Vagina (tissue), 2 donors: ENCODE results near the gene BBS2. TPM values are rescaled to one million over a fixed set of nuclear protein-coding genes. Genes with fewer than 3 reads are reported as not detected.

Source experiments
- DNase-seq, 2 donors: peaks; one replicate each; pipeline ENCODE4 v3.0.0-alpha.2; 2017; ENCODE audit errors: extremely low spot score in 2 of 2
- H3K27ac ChIP-seq: fragments of 200-600 bp; sonication (generic); one replicate; pipeline ENCODE4 v1.5.1; 2019
- H3K27me3 ChIP-seq: fragments of 200-600 bp; sonication (generic); one replicate; pipeline ENCODE4 v1.5.1; 2019
- H3K36me3 ChIP-seq, 2 donors: fragments of 200-600 bp; sonication (generic); one replicate each; pipeline ENCODE4 v1.5.1; 2017 to 2019
- H3K4me1 ChIP-seq: fragments of 200-600 bp; sonication (generic); one replicate; pipeline ENCODE4 v1.5.1; 2019
- H3K4me3 ChIP-seq, 2 donors: fragments of 200-600 bp; sonication (generic); 1 replicate in 1 of 2; 2 replicates in 1 of 2; pipeline ENCODE4 v1.5.1; 2016 to 2019
- H3K9me3 ChIP-seq: fragments of 200-600 bp; sonication (generic); one replicate; pipeline ENCODE4 v1.5.1; 2019
- CTCF ChIP-seq, 3 experiments: fragments of 450-650 bp in 2 of 3; fragments of 200-600 bp in 1 of 3; sonication (generic) in 1 of 3; IDR thresholded peaks; one replicate each; pipeline ENCODE4 v1.5.1; 2017 to 2019; ENCODE audit warnings: antibody characterized with exemption in 3 of 3, mild to moderate bottlenecking in 2 of 3, moderate library complexity in 2 of 3
- POLR2A ChIP-seq, 2 donors: fragments of 450-650 bp; IDR thresholded peaks; one replicate each; pipeline ENCODE4 v1.6.1; 2017; ENCODE audit warnings: antibody characterized with exemption in 2 of 2, mild to moderate bottlenecking in 2 of 2, moderate library complexity in 2 of 2
- POLR2AphosphoS5 ChIP-seq, 2 donors: sonication (generic); formaldehyde crosslinking; IDR thresholded peaks; one replicate each; pipeline ENCODE4 v1.9.0; 2017; ENCODE audit warnings: antibody characterized with exemption in 2 of 2, mild to moderate bottlenecking in 2 of 2, low read depth in 1 of 2; ENCODE audit not compliant: insufficient read depth in 1 of 2
- intact Hi-C: fragments of 100-400 bp; cut with DNase I; formaldehyde crosslinking; loops from one replicate; pipeline ENCODE4 v1.15.1; 2023
- total RNA-seq: library from RNA; depleted of rRNA; stranded (reverse); fragments of >200 nt; gene quantifications from one replicate; pipeline ENCODE4 v1.2.3, GENCODE V29; 2016

BBS2 gene
- total RNA-seq, 1 donor from 2014 or later: 89.9 TPM

- no peaks in the 10 kb centered on the region for H3K27me3 ChIP-seq
- H3K27ac ChIP-seq: no peak overlapping the region
- no peaks in the 10 kb centered on the region for H3K9me3 ChIP-seq
- H3K4me1 ChIP-seq: no peaks in the 10 kb centered on the region
- intact Hi-C loops: no loop called here
- H3K4me3 ChIP-seq: no peak overlapping the region
- no peak for DNase-seq
- no peaks in the 10 kb centered on the region for H3K36me3 ChIP-seq
- TF ChIP-seq POLR2AphosphoS5 (IDR thresholded peaks at IDR 0.05; ENCODE audit: insufficient read depth in 1 of 2, low read depth in 1 of 2) (no peak), CTCF (IDR thresholded peaks at IDR 0.05) (no peak), POLR2A (IDR thresholded peaks at IDR 0.05) (no peak)
Measured at GRCh38 chr16:56534847-56535383, 15.1 kb upstream of the BBS2 start.

GRCh38 chr16:56532714-56533113, 12.9 kb upstream of the BBS2 start:
- H3K9me3 ChIP-seq: no peaks in the 10 kb centered on the region
- H3K4me1 ChIP-seq: no peaks in the 10 kb centered on the region
- H3K27me3 ChIP-seq: no peaks in the 10 kb centered on the region
- no peak overlapping the region for H3K4me3 ChIP-seq
- intact Hi-C loops: no loop called here
- H3K27ac ChIP-seq: no peak overlapping the region
- H3K36me3 ChIP-seq: no peaks in the 10 kb centered on the region
- TF ChIP-seq POLR2AphosphoS5 (IDR thresholded peaks at IDR 0.05; ENCODE audit: insufficient read depth in 1 of 2, low read depth in 1 of 2) (no peak), CTCF (IDR thresholded peaks at IDR 0.05) (no peak), POLR2A (IDR thresholded peaks at IDR 0.05) (no peak)
- no peak for DNase-seq

- Histone ChIP-seq H3K27me3 (no peaks in the 10 kb centered on the region), H3K27ac (no peak overlapping the region), H3K9me3 (no peaks in the 10 kb centered on the region), H3K4me1 (no peaks in the 10 kb centered on the region), H3K36me3 (no peaks in the 10 kb centered on the region), H3K4me3 (no peak overlapping the region)
- no peak for DNase-seq
- intact Hi-C loops: no loop called here
- TF ChIP-seq CTCF (IDR thresholded peaks at IDR 0.05) (no peak), POLR2A (IDR thresholded peaks at IDR 0.05) (no peak), POLR2AphosphoS5 (IDR thresholded peaks at IDR 0.05; ENCODE audit: insufficient read depth in 1 of 2, low read depth in 1 of 2) (no peak)
Measured at GRCh38 chr16:56530872-56531271, 11.0 kb upstream of the BBS2 start.

- intact Hi-C loops: no loop called here
- H3K27ac ChIP-seq: no peak overlapping the region
- no peaks in the 10 kb centered on the region for H3K36me3 ChIP-seq
- peaks cover 6% of the 10 kb centered on the region for H3K4me1 ChIP-seq
- no peak for DNase-seq
- TF ChIP-seq POLR2AphosphoS5 (IDR thresholded peaks at IDR 0.05; ENCODE audit: insufficient read depth in 1 of 2, low read depth in 1 of 2) (no peak), CTCF (IDR thresholded peaks at IDR 0.05) (no peak), POLR2A (IDR thresholded peaks at IDR 0.05) (no peak)
- H3K27me3 ChIP-seq: no peaks in the 10 kb centered on the region
- H3K4me3 ChIP-seq: no peak overlapping the region
- H3K9me3 ChIP-seq: no peaks in the 10 kb centered on the region
Measured at GRCh38 chr16:56525236-56525635, 5.4 kb upstream of the BBS2 start.

GRCh38 chr16:56520251-56520577, 390 bp upstream of the BBS2 start:
- no peak for DNase-seq
- H3K9me3 ChIP-seq: no peaks in the 10 kb centered on the region
- peak overlapping the region; percentile 91 for H3K27ac ChIP-seq
- TF ChIP-seq POLR2A (IDR thresholded peaks at IDR 0.05) (no peak), POLR2AphosphoS5 (IDR thresholded peaks at IDR 0.05; ENCODE audit: insufficient read depth in 1 of 2, low read depth in 1 of 2) (no peak), CTCF (IDR thresholded peaks at IDR 0.05) (no peak)
- H3K27me3 ChIP-seq: no peaks in the 10 kb centered on the region
- H3K4me1 ChIP-seq: peaks cover 48% of the 10 kb centered on the region
- intact Hi-C loops: no loop called here
- H3K4me3 ChIP-seq: peak overlapping the region; percentile 79 to 86
- H3K36me3 ChIP-seq: no peaks in the 10 kb centered on the region
